ENCODE measurements around the gene ICA1.

Gene ICA1

GRCh38 chr7:8130663-8131062 lies 131.3 kb downstream of the ICA1 start:
- CTCF ChIA-PET, result no interaction called here

GRCh38 chr7:8129318-8129659 lies 132.7 kb downstream of the ICA1 start:
- POLR2A ChIA-PET, result no interaction called here
- DNase-seq (ENCODE audit: low read depth, low spot score), result no peak
- CTCF ChIA-PET, result no interaction called here
- H3K4me3 ChIP-seq (ENCODE audit: low read depth, low read length), result no peak overlapping the region
- TF ChIP-seq CTCF (IDR thresholded peaks at IDR 0.05; ENCODE audit: insufficient read depth, low read length, missing control alignments), result no peak

More at GRCh38 chr7:8130663-8131062, 131.3 kb downstream of the ICA1 start:
- POLR2A ChIA-PET, result no interaction called here
- DNase-seq (ENCODE audit: low read depth, low spot score), result no peak
- H3K4me3 ChIP-seq (ENCODE audit: low read depth, low read length), result no peak overlapping the region
- no peak for TF ChIP-seq CTCF (IDR thresholded peaks at IDR 0.05; ENCODE audit: insufficient read depth, low read length, missing control alignments)

- DNase-seq (ENCODE audit: low read depth, low spot score), result no peak
- H3K4me3 ChIP-seq (ENCODE audit: low read depth, low read length), result no peak overlapping the region
- ChIA-PET CTCF (no interaction called here), POLR2A (no interaction called here)
- no peak for TF ChIP-seq CTCF (IDR thresholded peaks at IDR 0.05; ENCODE audit: insufficient read depth, low read length, missing control alignments)
Measured at GRCh38 chr7:8128449-8129317, 133.3 kb downstream of the ICA1 start.

- CTCF ChIA-PET, result no interaction called here
- no peak overlapping the region for H3K4me3 ChIP-seq (ENCODE audit: low read depth, low read length)
Measured at GRCh38 chr7:8126601-8127167, 135.3 kb downstream of the ICA1 start.

GRCh38 chr7:8125680-8126444 lies 136.1 kb downstream of the ICA1 start:
- no peak overlapping the region for H3K4me3 ChIP-seq (ENCODE audit: low read depth, low read length)
- DNase-seq (ENCODE audit: low read depth, low spot score), result no peak
- POLR2A ChIA-PET, result no interaction called here
- TF ChIP-seq CTCF (IDR thresholded peaks at IDR 0.05; ENCODE audit: insufficient read depth, low read length, missing control alignments), result no peak
- CTCF ChIA-PET, result no interaction called here

More at GRCh38 chr7:8126601-8127167, 135.3 kb downstream of the ICA1 start:
- no peak for DNase-seq (ENCODE audit: low read depth, low spot score)
- no peak for TF ChIP-seq CTCF (IDR thresholded peaks at IDR 0.05; ENCODE audit: insufficient read depth, low read length, missing control alignments)
- POLR2A ChIA-PET, result no interaction called here

GRCh38 chr7:8121243-8121642 lies 140.7 kb downstream of the ICA1 start:
- ChIA-PET CTCF (no interaction called here), POLR2A (no interaction called here)
- TF ChIP-seq CTCF (IDR thresholded peaks at IDR 0.05; ENCODE audit: insufficient read depth, low read length, missing control alignments), result no peak
- DNase-seq (ENCODE audit: low read depth, low spot score), result no peak
- H3K4me3 ChIP-seq (ENCODE audit: low read depth, low read length), result no peak overlapping the region
